Naive B cell (primary cell): ENCODE results near the gene RAMP1. TPM values are rescaled to one million over a fixed set of nuclear protein-coding genes. Genes with fewer than 3 reads are reported as not detected.

Source experiments
- ATAC-seq, 2 donors: fragments of 150-1000 bp; cut with Tn5 transposase; 2 replicates each; pipeline ENCODE4 v1.10.0; 2021; ENCODE audit warnings: low read depth in 2 of 2, mild to moderate bottlenecking in 2 of 2, moderate library complexity in 2 of 2
- DNase-seq: peaks from one replicate; pipeline ENCODE4 v3.0.0; 2022
- H3K27ac Mint-ChIP-seq, 6 donors: one replicate each; pipeline ENCODE4 v1.8.0; 2020 to 2022; ENCODE audit warnings: mild to moderate bottlenecking in 6 of 6, mixed read lengths in 6 of 6, moderate library complexity in 5 of 6, inconsistent platforms in 2 of 6
- H3K27me3 Mint-ChIP-seq, 3 donors: one replicate each; pipeline ENCODE4 v1.8.0; 2021 to 2022; ENCODE audit warnings: mixed read lengths in 3 of 3, mild to moderate bottlenecking in 1 of 3
- H3K36me3 Mint-ChIP-seq, 2 donors: one replicate each; pipeline ENCODE4 v1.8.0; 2020 to 2022; ENCODE audit warnings: mixed read lengths in 2 of 2, inconsistent platforms in 1 of 2, mild to moderate bottlenecking in 1 of 2
- H3K4me1 Mint-ChIP-seq, 3 donors: one replicate each; pipeline ENCODE4 v1.8.0; 2020 to 2022; ENCODE audit warnings: mixed read lengths in 3 of 3, inconsistent platforms in 1 of 3, mild to moderate bottlenecking in 1 of 3, moderate library complexity in 1 of 3
- H3K4me3 Mint-ChIP-seq, 8 donors: one replicate each; pipeline ENCODE4 v1.8.0; 2020 to 2022; ENCODE audit warnings: mild to moderate bottlenecking in 8 of 8, mixed read lengths in 8 of 8, moderate library complexity in 8 of 8, inconsistent platforms in 2 of 8
- H3K9me3 Mint-ChIP-seq, 7 donors: one replicate each; pipeline ENCODE4 v1.8.0; 2020 to 2022; ENCODE audit warnings: mixed read lengths in 7 of 7, mild to moderate bottlenecking in 5 of 7, inconsistent platforms in 2 of 7, moderate library complexity in 1 of 7
- polyA plus RNA-seq, 6 donors: library from polyadenylated mRNA; unstranded; fragments of 300-500 nt; fragmentation: Illumina TruSeq; gene quantifications; one replicate each; pipeline ENCODE4 v1.2.3, GENCODE V29; 2021; ENCODE audit warnings: low read depth in 6 of 6

The RAMP1 gene
- polyA plus RNA-seq, 6 donors from 2014 or later, result 0.32 TPM; not detected in 5

DNA sequence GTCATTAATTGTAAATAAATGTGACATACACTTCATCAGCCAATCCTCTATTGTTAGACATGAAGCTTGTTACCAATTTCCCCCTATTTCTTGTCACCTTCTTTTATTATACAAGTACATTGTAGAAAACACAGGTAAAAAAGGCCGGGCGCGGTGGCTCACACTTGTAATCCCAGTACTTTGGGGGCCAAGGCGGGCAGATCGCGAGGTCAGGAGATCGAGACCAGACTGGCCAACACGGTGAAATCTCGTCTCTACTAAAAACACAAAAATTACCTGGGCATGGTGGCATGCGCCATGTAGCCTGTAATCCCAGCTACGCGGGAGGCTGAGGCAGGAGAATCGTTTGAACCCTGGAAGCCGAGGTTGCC lies 64.7 kb downstream of the RAMP1 start:
- Mint-ChIP-seq H3K27ac (peak overlapping the region in 1 of 6 donors; percentile 21), H3K4me1 (peaks cover 7 to 15% (median 10%) of the 10 kb centered on the region in 3 donors), H3K27me3 (peaks cover 0 to 8% (median 0%) of the 10 kb centered on the region in 3 donors), H3K36me3 (peaks cover 0 to 7% of the 10 kb centered on the region in 2 donors), H3K9me3 (peaks cover 0 to 4% (median 0%) of the 10 kb centered on the region in 7 donors), H3K4me3 (peak overlapping the region in 2 of 8 donors; percentile 17 to 31)
- ATAC-seq (no peak), DNase-seq (no peak)

DNA sequence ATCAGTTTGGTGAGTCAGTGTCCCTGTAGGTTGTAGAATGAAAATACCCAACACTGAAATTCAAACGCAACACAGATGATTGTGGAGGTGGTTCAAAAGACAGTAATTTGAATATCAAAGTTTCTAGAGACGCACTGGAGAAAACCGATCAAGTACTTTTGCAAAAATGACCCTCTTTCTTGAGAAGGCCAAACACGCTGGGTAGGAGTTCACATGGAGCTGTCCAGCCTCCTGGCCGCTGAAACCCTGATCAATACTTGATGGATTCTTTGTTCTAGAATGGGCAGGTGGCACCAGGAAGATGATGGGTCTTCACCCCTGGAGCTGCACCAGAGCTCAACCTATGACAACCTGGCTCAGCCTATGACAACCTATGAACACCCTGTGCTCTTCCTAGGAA lies 67.7 kb downstream of the RAMP1 start:
- H3K27ac Mint-ChIP-seq, result peak overlapping the region in 1 of 6 donors; percentile 33
- no peak for ATAC-seq
- H3K4me3 Mint-ChIP-seq, result no peak overlapping the region

DNA sequence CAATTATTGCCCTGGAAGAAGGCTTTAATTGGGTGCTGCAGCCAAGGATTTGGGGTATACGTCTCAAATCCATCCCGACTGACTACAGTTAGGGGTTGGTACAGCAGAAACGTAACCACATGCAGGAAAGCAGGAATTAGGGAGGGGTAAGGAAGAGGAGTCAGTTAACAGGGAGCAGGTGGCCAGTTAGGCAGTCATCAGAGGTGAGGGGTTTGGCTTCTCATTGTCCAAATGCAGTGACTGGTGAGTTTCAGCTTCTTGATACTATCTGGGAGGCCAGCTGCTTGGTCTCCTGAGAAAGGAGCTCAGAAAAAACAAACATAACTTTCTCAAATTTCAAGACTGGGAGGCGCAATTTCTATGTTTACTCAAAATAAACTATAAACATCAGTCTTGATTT lies 68.6 kb downstream of the RAMP1 start:
- no peak overlapping the region for H3K4me3 Mint-ChIP-seq
- ATAC-seq, result no peak
- H3K4me1 Mint-ChIP-seq, result peaks cover 4 to 18% (median 8%) of the 10 kb centered on the region in 3 donors
- H3K36me3 Mint-ChIP-seq, result peaks cover 6 to 19% of the 10 kb centered on the region in 2 donors
- peaks cover 9 to 23% (median 11%) of the 10 kb centered on the region in 3 donors for H3K27me3 Mint-ChIP-seq
- no peak for DNase-seq
- H3K27ac Mint-ChIP-seq, result no peak overlapping the region
- H3K9me3 Mint-ChIP-seq, result peaks cover 0 to 7% (median 2%) of the 10 kb centered on the region in 7 donors

More for the DNA sequence above, 67.7 kb downstream of the RAMP1 start:
- H3K36me3 Mint-ChIP-seq, result peaks cover 6 to 19% of the 10 kb centered on the region in 2 donors
- peaks cover 9 to 29% (median 11%) of the 10 kb centered on the region in 3 donors for H3K27me3 Mint-ChIP-seq
- DNase-seq, result no peak
- peaks cover 0 to 7% (median 2%) of the 10 kb centered on the region in 7 donors for H3K9me3 Mint-ChIP-seq
- H3K4me1 Mint-ChIP-seq, result peaks cover 4 to 18% (median 8%) of the 10 kb centered on the region in 3 donors

GRCh38 chr2:237929979-237930378 lies 70.6 kb downstream of the RAMP1 start:
- ATAC-seq (no peak), DNase-seq (no peak)
- peaks cover 9 to 33% (median 25%) of the 10 kb centered on the region in 3 donors for H3K27me3 Mint-ChIP-seq
- no peak overlapping the region for H3K4me3 Mint-ChIP-seq
- H3K4me1 Mint-ChIP-seq, result peaks cover 0 to 12% (median 5%) of the 10 kb centered on the region in 3 donors
- H3K36me3 Mint-ChIP-seq, result peaks cover 6 to 11% of the 10 kb centered on the region in 2 donors
- peak overlapping the region in 1 of 6 donors; percentile 54 for H3K27ac Mint-ChIP-seq
- peaks cover 0 to 7% (median 0%) of the 10 kb centered on the region in 7 donors for H3K9me3 Mint-ChIP-seq

- ATAC-seq, result peak; percentile 34 to 52
- Mint-ChIP-seq H3K27me3 (peaks cover 16 to 39% (median 31%) of the 10 kb centered on the region in 3 donors), H3K9me3 (peaks cover 0 to 7% (median 0%) of the 10 kb centered on the region in 7 donors), H3K4me3 (no peak overlapping the region), H3K27ac (peak overlapping the region in 1 of 6 donors; percentile 9), H3K4me1 (peaks cover 0 to 12% (median 5%) of the 10 kb centered on the region in 3 donors), H3K36me3 (peaks cover 6 to 11% of the 10 kb centered on the region in 2 donors)
- DNase-seq, result peak; percentile 15
Observed at GRCh38 chr2:237931205-237931721, 71.8 kb downstream of the RAMP1 start.

- no peak for DNase-seq
- Mint-ChIP-seq H3K9me3 (peaks cover 0 to 7% (median 0%) of the 10 kb centered on the region in 7 donors), H3K4me1 (peaks cover 0 to 12% (median 5%) of the 10 kb centered on the region in 3 donors), H3K4me3 (no peak overlapping the region), H3K27ac (no peak overlapping the region), H3K27me3 (peaks cover 16 to 39% (median 31%) of the 10 kb centered on the region in 3 donors), H3K36me3 (peaks cover 6 to 11% of the 10 kb centered on the region in 2 donors)
- ATAC-seq, result no peak
Observed at GRCh38 chr2:237932731-237933131, 73.3 kb downstream of the RAMP1 start.

GRCh38 chr2:237934186-237934585 lies 74.8 kb downstream of the RAMP1 start:
- Mint-ChIP-seq H3K27ac (no peak overlapping the region), H3K4me1 (peaks cover 0 to 12% (median 5%) of the 10 kb centered on the region in 3 donors), H3K9me3 (peaks cover 0 to 7% (median 0%) of the 10 kb centered on the region in 7 donors), H3K4me3 (no peak overlapping the region), H3K36me3 (peaks cover 6 to 11% of the 10 kb centered on the region in 2 donors), H3K27me3 (peaks cover 16 to 39% (median 31%) of the 10 kb centered on the region in 3 donors)
- ATAC-seq (no peak), DNase-seq (no peak)

GRCh38 chr2:237935740-237936452 lies 76.5 kb downstream of the RAMP1 start:
- no peak overlapping the region for H3K27ac Mint-ChIP-seq

GRCh38 chr2:237939251-237939650 lies 79.8 kb downstream of the RAMP1 start:
- no peaks in the 10 kb centered on the region for H3K4me1 Mint-ChIP-seq

More at GRCh38 chr2:237935740-237936452, 76.5 kb downstream of the RAMP1 start:
- ATAC-seq (no peak), DNase-seq (no peak)
- H3K9me3 Mint-ChIP-seq, result no peaks in the 10 kb centered on the region
- no peaks in the 10 kb centered on the region for H3K36me3 Mint-ChIP-seq
- peak overlapping the region in 1 of 8 donors; percentile 70 for H3K4me3 Mint-ChIP-seq
- peaks cover 0 to 7% (median 5%) of the 10 kb centered on the region in 3 donors for H3K4me1 Mint-ChIP-seq
- peaks cover 13 to 33% (median 30%) of the 10 kb centered on the region in 3 donors for H3K27me3 Mint-ChIP-seq

DNA sequence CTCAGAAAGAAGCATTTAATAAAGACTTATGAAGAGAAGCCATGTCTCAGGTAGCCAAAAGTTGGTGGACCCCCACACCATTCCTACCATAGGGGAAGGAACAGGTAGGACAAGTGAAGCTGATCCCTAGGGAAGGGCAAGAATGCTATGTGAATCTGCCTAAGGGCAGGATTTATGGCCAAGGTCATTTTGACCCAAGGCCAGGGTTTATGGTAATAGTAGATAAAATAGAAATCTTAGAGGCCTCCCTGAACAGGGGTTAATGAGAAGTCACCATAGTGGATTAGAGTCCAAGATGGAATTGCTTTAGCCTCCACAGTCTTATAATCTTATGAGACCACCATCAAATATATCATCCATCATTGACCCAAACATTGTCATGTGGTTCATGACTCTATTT lies 81.4 kb downstream of the RAMP1 start:
- peaks cover 0 to 14% (median 7%) of the 10 kb centered on the region in 7 donors for H3K9me3 Mint-ChIP-seq
- H3K27me3 Mint-ChIP-seq, result peaks cover 12 to 36% (median 22%) of the 10 kb centered on the region in 3 donors
- no peak overlapping the region for H3K4me3 Mint-ChIP-seq
- H3K4me1 Mint-ChIP-seq, result no peaks in the 10 kb centered on the region
- ATAC-seq (no peak), DNase-seq (no peak)
- H3K36me3 Mint-ChIP-seq, result peaks cover 0 to 9% of the 10 kb centered on the region in 2 donors
- H3K27ac Mint-ChIP-seq, result no peak overlapping the region

More at GRCh38 chr2:237939251-237939650, 79.8 kb downstream of the RAMP1 start:
- ATAC-seq, result no peak
- Mint-ChIP-seq H3K4me3 (no peak overlapping the region), H3K27ac (no peak overlapping the region), H3K27me3 (peaks cover 8 to 33% (median 21%) of the 10 kb centered on the region in 3 donors), H3K36me3 (peaks cover 0 to 3% of the 10 kb centered on the region in 2 donors), H3K9me3 (peaks cover 0 to 4% (median under 1%) of the 10 kb centered on the region in 7 donors)
- DNase-seq, result no peak

GRCh38 chr2:237941239-237941638 lies 81.8 kb downstream of the RAMP1 start:
- ATAC-seq (no peak), DNase-seq (no peak)
- H3K36me3 Mint-ChIP-seq, result peaks cover 0 to 13% of the 10 kb centered on the region in 2 donors
- H3K27me3 Mint-ChIP-seq, result peaks cover 11 to 37% (median 23%) of the 10 kb centered on the region in 3 donors
- H3K4me3 Mint-ChIP-seq, result no peak overlapping the region
- no peak overlapping the region for H3K27ac Mint-ChIP-seq
- H3K9me3 Mint-ChIP-seq, result peaks cover 0 to 18% (median 8%) of the 10 kb centered on the region in 7 donors
- H3K4me1 Mint-ChIP-seq, result no peaks in the 10 kb centered on the region

GRCh38 chr2:237942513-237942899 lies 83.1 kb downstream of the RAMP1 start:
- no peak for DNase-seq
- Mint-ChIP-seq H3K27ac (no peak overlapping the region), H3K9me3 (peaks cover 5 to 27% (median 14%) of the 10 kb centered on the region in 7 donors), H3K27me3 (peaks cover 17 to 50% (median 35%) of the 10 kb centered on the region in 3 donors), H3K4me1 (no peaks in the 10 kb centered on the region), H3K4me3 (no peak overlapping the region), H3K36me3 (peaks cover 0 to 26% of the 10 kb centered on the region in 2 donors)
- no peak for ATAC-seq

- DNase-seq (no peak), ATAC-seq (no peak)
- peaks cover 5 to 27% (median 14%) of the 10 kb centered on the region in 7 donors for H3K9me3 Mint-ChIP-seq
- peaks cover 0 to 26% of the 10 kb centered on the region in 2 donors for H3K36me3 Mint-ChIP-seq
- peaks cover 20 to 55% (median 39%) of the 10 kb centered on the region in 3 donors for H3K27me3 Mint-ChIP-seq
- H3K4me1 Mint-ChIP-seq, result no peaks in the 10 kb centered on the region
- H3K4me3 Mint-ChIP-seq, result no peak overlapping the region
- no peak overlapping the region for H3K27ac Mint-ChIP-seq
Observed at GRCh38 chr2:237943395-237944094, 84.1 kb downstream of the RAMP1 start.
